ENCODE data around the gene MYLK. TPM values are rescaled to one million over a fixed set of nuclear protein-coding genes. Genes with fewer than 3 reads are reported as not detected.

MYLK gene
- total RNA-seq, 4 donors from 2014 or later: 420 to 1,252 (median 768) TPM

GRCh38 chr3:123843668-123844067 is 40.5 kb downstream of the MYLK start:
- no peak for TF ChIP-seq POLR2A (IDR thresholded peaks at IDR 0.05)
- TF ChIP-seq CTCF (IDR thresholded peaks at IDR 0.05): no peak
- H3K27me3 ChIP-seq: no peaks in the 10 kb centered on the region
- intact Hi-C loops (cut with DNase I; ENCODE audit: low total_unique reads): no loop called here
- DNase-seq: no peak
- H3K36me3 ChIP-seq: no peaks in the 10 kb centered on the region
- H3K4me1 ChIP-seq: no peaks in the 10 kb centered on the region
- H3K9me3 ChIP-seq: peaks cover 0 to 9% of the 10 kb centered on the region in 2 donors
- H3K4me3 ChIP-seq: no peak overlapping the region
- H3K27ac ChIP-seq: no peak overlapping the region

GRCh38 chr3:123842711-123843110 is 41.4 kb downstream of the MYLK start:
- TF ChIP-seq CTCF (IDR thresholded peaks at IDR 0.05) (no peak), POLR2A (IDR thresholded peaks at IDR 0.05) (no peak)
- H3K27ac ChIP-seq: no peak overlapping the region

GRCh38 chr3:123841476-123842238 is 42.5 kb downstream of the MYLK start:
- H3K9me3 ChIP-seq: no peaks in the 10 kb centered on the region
- H3K4me1 ChIP-seq: no peaks in the 10 kb centered on the region
- no peaks in the 10 kb centered on the region for H3K27me3 ChIP-seq
- TF ChIP-seq CTCF (IDR thresholded peaks at IDR 0.05) (no peak), POLR2A (IDR thresholded peaks at IDR 0.05) (no peak)
- intact Hi-C loops (cut with DNase I; ENCODE audit: low total_unique reads): no loop called here
- DNase-seq: no peak
- H3K27ac ChIP-seq: no peak overlapping the region
- H3K36me3 ChIP-seq: no peaks in the 10 kb centered on the region
- H3K4me3 ChIP-seq: no peak overlapping the region

More at GRCh38 chr3:123842711-123843110, 41.4 kb downstream of the MYLK start:
- no peak for DNase-seq
- H3K27me3 ChIP-seq: no peaks in the 10 kb centered on the region
- H3K4me3 ChIP-seq: no peak overlapping the region
- intact Hi-C loops (cut with DNase I; ENCODE audit: low total_unique reads): no loop called here
- H3K36me3 ChIP-seq: no peaks in the 10 kb centered on the region
- H3K9me3 ChIP-seq: peaks cover 0 to under 1% of the 10 kb centered on the region in 2 donors
- H3K4me1 ChIP-seq: no peaks in the 10 kb centered on the region

GRCh38 chr3:123840961-123841360 is 43.2 kb downstream of the MYLK start:
- H3K27me3 ChIP-seq: no peaks in the 10 kb centered on the region
- no peak overlapping the region for H3K4me3 ChIP-seq
- no peak for TF ChIP-seq POLR2A (IDR thresholded peaks at IDR 0.05)
- no peak for TF ChIP-seq CTCF (IDR thresholded peaks at IDR 0.05)
- intact Hi-C loops (cut with DNase I; ENCODE audit: low total_unique reads): no loop called here
- H3K27ac ChIP-seq: no peak overlapping the region
- H3K9me3 ChIP-seq: no peaks in the 10 kb centered on the region
- no peak for DNase-seq
- H3K36me3 ChIP-seq: no peaks in the 10 kb centered on the region
- no peaks in the 10 kb centered on the region for H3K4me1 ChIP-seq

- no peaks in the 10 kb centered on the region for H3K27me3 ChIP-seq
- intact Hi-C loops (cut with DNase I; ENCODE audit: low total_unique reads): no loop called here
- no peaks in the 10 kb centered on the region for H3K9me3 ChIP-seq
- no peak for DNase-seq
- H3K4me1 ChIP-seq: no peaks in the 10 kb centered on the region
- no peak overlapping the region for H3K4me3 ChIP-seq
- TF ChIP-seq POLR2A (IDR thresholded peaks at IDR 0.05) (no peak), CTCF (IDR thresholded peaks at IDR 0.05) (no peak)
- H3K36me3 ChIP-seq: no peaks in the 10 kb centered on the region
- no peak overlapping the region for H3K27ac ChIP-seq
Observed at GRCh38 chr3:123837858-123838257, 46.3 kb downstream of the MYLK start.
